Parathyroid adenoma (tissue), 2 donors: ENCODE results near the gene STAM.

Experiments
- H2AFZ ChIP-seq: fragments of 300-600 bp; sonication (generic); one replicate; pipeline ENCODE4 v1.7.0; 2017; ENCODE audit warnings: antibody characterized with exemption, mild to moderate bottlenecking
- H3K27ac ChIP-seq: fragments of 300-600 bp; sonication (generic); one replicate; pipeline ENCODE4 v1.7.0; 2017
- H3K27me3 ChIP-seq: fragments of 300-600 bp; sonication (generic); one replicate; pipeline ENCODE4 v1.7.0; 2017; ENCODE audit warnings: low read length; ENCODE audit not compliant: control insufficient read depth, insufficient read depth
- H3K36me3 ChIP-seq: fragments of 300-600 bp; sonication (generic); one replicate; pipeline ENCODE4 v1.7.0; 2017; ENCODE audit warnings: low read length; ENCODE audit not compliant: control insufficient read depth, insufficient read depth
- H3K4me1 ChIP-seq: fragments of 300-600 bp; sonication (generic); one replicate; pipeline ENCODE4 v1.7.0; 2017; ENCODE audit warnings: control low read depth
- H3K4me2 ChIP-seq: fragments of 300-600 bp; sonication (generic); one replicate; pipeline ENCODE4 v1.7.0; 2017; ENCODE audit warnings: low read length
- H3K4me3 ChIP-seq: fragments of 300-600 bp; sonication (generic); one replicate; pipeline ENCODE4 v1.7.0; 2017; ENCODE audit warnings: low read depth, low read length
- H3K79me2 ChIP-seq: fragments of 300-600 bp; sonication (generic); one replicate; pipeline ENCODE4 v1.7.0; 2017; ENCODE audit warnings: control low read depth
- H3K9ac ChIP-seq: fragments of 300-600 bp; sonication (generic); one replicate; pipeline ENCODE4 v1.7.0; 2017; ENCODE audit warnings: mild to moderate bottlenecking
- H3K9me3 ChIP-seq: fragments of 300-600 bp; sonication (generic); one replicate; pipeline ENCODE4 v1.7.0; 2017; ENCODE audit warnings: low read length; ENCODE audit not compliant: control insufficient read depth
- TF ChIP-seq, protein P1 (sequence below): fragments of 300-600 bp; sonication (generic); IDR thresholded peaks from one replicate; pipeline ENCODE4 v1.7.0; 2017; ENCODE audit warnings: antibody characterized with exemption, mild to moderate bottlenecking
- donor health status: primary hyperparathyroidism.

STAM gene

GRCh38 chr10:17751781-17752445 is 108.0 kb downstream of the STAM start, which contains the start of gene TMEM236:
TMEM236 (plus strand) TSS chr10:17752201; CDS start chr10:17752296, 95 bp downstream.
- Histone ChIP-seq H3K27me3 (no peaks in the 10 kb centered on the region), H2AFZ (no peak within 1 kb of the TSS), H3K4me3 (no peak within 1 kb of the TSS), H3K79me2 (no peaks in the 10 kb centered on the region), H3K4me2 (no peak within 1 kb of the TSS), H3K4me1 (no peaks in the 10 kb centered on the region), H3K9me3 (no peaks in the 10 kb centered on the region), H3K27ac (no peak within 1 kb of the TSS), H3K9ac (no peak within 1 kb of the TSS), H3K36me3 (no peaks in the 10 kb centered on the region)
- TF ChIP-seq, protein P1, sequence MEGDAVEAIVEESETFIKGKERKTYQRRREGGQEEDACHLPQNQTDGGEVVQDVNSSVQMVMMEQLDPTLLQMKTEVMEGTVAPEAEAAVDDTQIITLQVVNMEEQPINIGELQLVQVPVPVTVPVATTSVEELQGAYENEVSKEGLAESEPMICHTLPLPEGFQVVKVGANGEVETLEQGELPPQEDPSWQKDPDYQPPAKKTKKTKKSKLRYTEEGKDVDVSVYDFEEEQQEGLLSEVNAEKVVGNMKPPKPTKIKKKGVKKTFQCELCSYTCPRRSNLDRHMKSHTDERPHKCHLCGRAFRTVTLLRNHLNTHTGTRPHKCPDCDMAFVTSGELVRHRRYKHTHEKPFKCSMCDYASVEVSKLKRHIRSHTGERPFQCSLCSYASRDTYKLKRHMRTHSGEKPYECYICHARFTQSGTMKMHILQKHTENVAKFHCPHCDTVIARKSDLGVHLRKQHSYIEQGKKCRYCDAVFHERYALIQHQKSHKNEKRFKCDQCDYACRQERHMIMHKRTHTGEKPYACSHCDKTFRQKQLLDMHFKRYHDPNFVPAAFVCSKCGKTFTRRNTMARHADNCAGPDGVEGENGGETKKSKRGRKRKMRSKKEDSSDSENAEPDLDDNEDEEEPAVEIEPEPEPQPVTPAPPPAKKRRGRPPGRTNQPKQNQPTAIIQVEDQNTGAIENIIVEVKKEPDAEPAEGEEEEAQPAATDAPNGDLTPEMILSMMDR, result no peak

GRCh38 chr10:17756557-17757217 is 112.7 kb downstream of the STAM start:
- no peaks in the 10 kb centered on the region for H3K36me3 ChIP-seq
- no peaks in the 10 kb centered on the region for H3K4me1 ChIP-seq
- no peak overlapping the region for H3K27ac ChIP-seq
- H3K27me3 ChIP-seq, result no peaks in the 10 kb centered on the region
- H3K4me3 ChIP-seq, result no peak overlapping the region
- H3K9ac ChIP-seq, result no peak overlapping the region
- TF ChIP-seq, protein P1, result no peak
- H3K9me3 ChIP-seq, result no peaks in the 10 kb centered on the region
- H3K79me2 ChIP-seq, result no peaks in the 10 kb centered on the region
- H3K4me2 ChIP-seq, result no peak overlapping the region
- H2AFZ ChIP-seq, result no peak overlapping the region

GRCh38 chr10:17758200-17758599 is 114.2 kb downstream of the STAM start:
- no peak overlapping the region for H3K9ac ChIP-seq
- no peaks in the 10 kb centered on the region for H3K27me3 ChIP-seq
- no peaks in the 10 kb centered on the region for H3K36me3 ChIP-seq
- no peak overlapping the region for H2AFZ ChIP-seq
- no peak overlapping the region for H3K27ac ChIP-seq
- TF ChIP-seq, protein P1, result no peak
- no peaks in the 10 kb centered on the region for H3K4me1 ChIP-seq
- H3K4me2 ChIP-seq, result no peak overlapping the region
- no peaks in the 10 kb centered on the region for H3K79me2 ChIP-seq
- H3K4me3 ChIP-seq, result no peak overlapping the region
- no peaks in the 10 kb centered on the region for H3K9me3 ChIP-seq

GRCh38 chr10:17758896-17759295 is 114.9 kb downstream of the STAM start:
- Histone ChIP-seq H3K9me3 (no peaks in the 10 kb centered on the region), H3K9ac (no peak overlapping the region), H3K4me3 (no peak overlapping the region), H3K79me2 (no peaks in the 10 kb centered on the region), H3K27ac (no peak overlapping the region), H3K4me1 (no peaks in the 10 kb centered on the region), H2AFZ (no peak overlapping the region), H3K36me3 (no peaks in the 10 kb centered on the region), H3K4me2 (no peak overlapping the region), H3K27me3 (no peaks in the 10 kb centered on the region)
- TF ChIP-seq, protein P1, result no peak
